NCI-H128 (cell line): Measurements from ENCODE around the gene SPATA19.
"Not testable (repeated sequence)": the region's sequence is repeated elsewhere in the genome, so short reads cannot be mapped to it uniquely, and the experiment has no call there.

Experiments
- DNase-seq: peaks from one replicate; lab custom pipeline; 2025; ENCODE audit not compliant: unreplicated experiment; lab: John Stamatoyannopoulos, UW

The SPATA19 gene, protein sequence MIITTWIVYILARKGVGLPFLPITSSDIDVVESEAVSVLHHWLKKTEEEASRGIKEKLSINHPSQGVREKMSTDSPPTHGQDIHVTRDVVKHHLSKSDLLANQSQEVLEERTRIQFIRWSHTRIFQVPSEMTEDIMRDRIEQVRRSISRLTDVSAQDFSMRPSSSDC

DNA sequence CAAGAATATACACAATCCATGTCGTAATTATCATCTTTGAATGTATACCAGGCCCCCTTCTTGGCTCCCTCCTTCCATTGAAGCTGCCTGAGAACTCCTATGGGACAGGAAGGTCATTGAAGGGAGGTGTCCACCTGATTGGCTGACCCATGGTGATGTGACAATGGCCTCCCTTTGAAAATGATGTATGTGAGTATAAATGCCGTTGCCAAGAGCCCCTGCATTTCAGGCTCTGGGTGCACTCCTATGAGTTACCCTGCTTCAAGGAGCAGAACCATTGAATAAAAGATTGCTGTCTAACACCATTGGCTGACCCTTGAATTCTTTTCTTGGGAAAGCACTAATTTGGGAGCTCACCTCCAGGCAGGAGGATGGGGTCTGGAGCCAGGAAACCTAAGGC is at the start of gene SPATA19:
SPATA19 (minus strand) TSS at position 101 of the 400 bp plus-strand sequence; CDS start at position 34, 67 bp downstream.
- no peak for DNase-seq

DNA sequence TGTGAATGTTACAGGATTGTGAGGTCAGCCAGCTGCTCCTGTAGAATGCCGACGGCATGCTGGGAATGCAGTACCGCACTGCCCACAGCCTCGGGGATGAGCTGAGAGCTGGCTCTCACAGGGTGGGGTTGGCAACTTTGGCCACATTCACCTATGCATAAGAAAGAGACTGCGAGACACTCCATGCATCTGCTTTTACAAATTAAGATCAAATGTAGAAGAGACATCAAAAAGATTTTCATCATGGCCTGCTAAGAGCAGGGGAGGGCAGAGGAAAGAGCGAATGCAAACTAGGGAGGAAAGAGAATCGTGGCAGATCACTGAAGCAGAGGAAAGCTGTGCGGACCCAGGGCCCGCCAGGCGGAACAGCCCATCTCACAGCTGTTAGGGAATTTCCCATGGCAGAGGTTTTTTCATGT is 49.8 kb upstream of the SPATA19 start:
- DNase-seq: no peak

DNA sequence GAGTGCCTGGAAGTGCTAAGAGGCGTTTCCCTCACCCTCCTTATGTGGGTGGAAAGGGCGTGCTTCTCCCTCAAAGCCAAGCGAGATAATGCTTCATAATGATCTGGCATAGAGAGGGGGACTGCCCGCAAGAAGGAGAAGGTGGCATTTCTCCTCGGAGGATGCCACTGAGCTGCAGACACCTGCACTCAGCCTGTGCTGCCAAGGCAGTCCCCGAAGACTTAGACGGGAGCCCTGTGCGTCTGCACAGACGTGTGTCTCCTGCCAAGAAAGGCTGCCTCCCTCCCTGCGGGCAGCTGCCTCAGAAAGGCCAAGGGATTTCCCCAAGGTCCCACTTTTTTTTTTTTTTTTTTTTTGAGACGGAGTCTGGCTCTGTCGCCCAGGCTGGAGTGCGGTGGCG is 48.1 kb upstream of the SPATA19 start:
- DNase-seq: no peak

DNA sequence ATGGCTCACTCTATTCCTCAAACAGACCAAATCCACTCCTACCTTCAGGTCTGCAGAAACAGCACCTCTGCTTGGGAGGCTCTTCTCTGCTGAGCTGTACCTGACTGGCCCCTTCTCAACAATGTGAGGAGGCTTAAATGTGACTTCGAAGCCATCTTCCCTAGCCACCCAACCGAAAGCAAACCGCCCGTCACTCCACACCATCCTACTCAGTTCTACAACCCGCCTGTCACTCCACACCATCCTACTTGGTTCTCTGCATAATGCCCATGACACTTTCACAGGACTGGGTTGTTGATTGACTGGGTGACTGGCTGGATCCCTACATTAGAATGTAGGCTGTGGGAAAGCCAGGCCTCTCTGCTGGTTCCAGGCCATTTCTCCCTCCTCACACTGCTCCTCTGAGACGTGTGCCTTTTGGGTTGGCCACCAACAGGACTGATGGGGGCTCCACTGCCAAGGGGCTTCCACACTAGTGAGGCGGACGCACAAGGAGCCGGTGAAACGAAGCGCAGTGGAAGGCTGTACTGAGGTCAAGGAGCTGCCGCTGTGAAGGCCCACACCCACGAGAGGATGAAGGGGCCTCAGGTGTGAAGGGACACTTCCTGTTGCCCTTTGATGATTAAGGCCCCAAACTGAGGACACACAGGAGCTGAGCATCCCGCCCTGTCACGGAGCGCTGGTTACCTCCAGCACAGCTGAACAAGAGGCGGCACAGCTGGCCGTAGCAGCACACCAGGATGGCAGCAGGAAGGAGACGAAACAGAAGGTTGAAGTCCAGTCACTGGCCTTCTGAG is 47.5 kb upstream of the SPATA19 start:
- DNase-seq: no peak

DNA sequence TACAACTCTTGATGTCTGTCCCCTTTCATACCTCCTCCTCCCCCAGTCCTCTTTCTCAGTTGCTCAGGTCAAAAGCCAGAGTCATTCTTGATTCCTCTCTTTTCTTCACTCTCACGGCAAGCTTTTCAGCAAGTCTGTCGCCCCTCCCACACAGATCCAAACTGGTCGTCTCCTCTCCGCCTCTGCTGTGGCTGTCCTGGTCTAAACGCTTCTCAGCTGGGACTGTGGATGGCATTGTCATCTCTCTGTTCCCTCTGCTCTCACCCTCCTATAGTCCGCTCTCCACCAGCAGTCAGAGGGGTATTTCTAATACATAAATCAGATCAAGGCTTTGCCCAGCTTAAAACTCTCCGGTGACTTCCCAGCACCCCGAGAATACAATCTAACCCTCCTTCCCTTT is 46.8 kb upstream of the SPATA19 start:
- no peak for DNase-seq

DNA sequence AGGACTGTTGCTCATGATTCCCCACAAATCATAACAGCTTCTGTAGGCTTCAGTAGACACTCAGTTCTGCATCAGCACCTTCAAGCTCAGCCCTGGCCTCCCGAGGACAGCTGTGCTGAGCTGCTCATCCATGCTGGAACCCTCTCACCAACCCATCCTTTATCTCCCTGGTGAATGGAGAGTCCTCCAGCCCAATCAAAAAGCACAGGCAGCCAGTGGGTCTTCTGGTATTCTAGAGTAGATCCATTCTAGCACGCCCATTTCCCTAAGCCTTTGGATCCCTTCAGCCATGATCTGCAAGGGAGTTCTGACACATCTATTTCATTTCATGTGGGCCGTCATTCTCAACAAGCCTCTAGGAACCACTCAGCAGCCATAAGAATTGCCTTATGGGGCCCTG is 44.6 kb upstream of the SPATA19 start:
- no peak for DNase-seq

DNA sequence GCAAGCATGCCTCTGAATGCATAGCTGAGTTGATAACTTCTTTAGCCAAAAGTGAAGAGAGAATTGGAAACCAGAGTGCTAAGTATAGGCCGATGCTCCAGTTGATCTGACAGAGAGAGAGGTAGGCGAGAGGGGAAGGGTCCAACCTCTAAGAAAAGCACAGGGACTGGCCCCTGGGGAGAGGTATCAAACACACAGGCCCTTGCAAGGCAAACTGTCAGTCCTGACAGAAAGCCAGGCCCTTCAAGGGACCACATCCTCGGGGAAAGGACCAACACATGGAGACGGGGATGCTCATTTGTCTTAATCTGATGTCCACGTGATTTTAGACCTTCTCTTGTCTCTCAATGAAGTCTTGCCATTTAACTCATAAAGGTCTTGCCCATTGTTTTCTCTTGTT is 43.9 kb upstream of the SPATA19 start:
- DNase-seq: no peak

DNA sequence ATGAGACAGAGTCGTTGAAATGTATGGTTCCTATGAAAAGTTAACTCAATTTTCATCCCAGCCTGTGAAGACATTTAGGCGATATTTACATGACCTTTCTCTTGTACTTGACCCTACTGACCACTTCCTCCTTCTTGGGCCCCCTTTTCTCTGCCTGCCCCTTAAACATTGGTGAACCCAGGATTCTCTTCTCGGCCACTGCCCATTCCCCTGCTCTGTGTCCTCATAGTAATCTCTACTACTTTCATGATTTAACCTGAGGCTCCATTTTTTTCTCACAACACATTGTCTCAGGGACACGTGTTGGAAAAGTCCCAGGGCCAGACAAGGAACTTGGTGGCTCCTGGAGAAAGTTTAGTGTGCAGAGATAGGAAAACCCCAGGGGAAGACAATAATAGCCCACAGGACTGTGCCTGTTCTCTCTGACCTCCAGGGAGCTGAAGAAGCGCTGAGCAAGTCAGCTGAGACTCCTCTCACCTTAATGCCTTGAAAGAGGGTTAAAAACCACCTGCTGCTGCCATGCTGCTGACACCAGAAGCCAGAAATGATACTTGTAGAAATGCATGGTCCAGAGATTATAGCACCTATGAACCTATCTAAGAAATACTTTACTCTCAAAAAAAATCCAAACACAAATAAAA is 42.5 kb upstream of the SPATA19 start:
- no peak for DNase-seq

DNA sequence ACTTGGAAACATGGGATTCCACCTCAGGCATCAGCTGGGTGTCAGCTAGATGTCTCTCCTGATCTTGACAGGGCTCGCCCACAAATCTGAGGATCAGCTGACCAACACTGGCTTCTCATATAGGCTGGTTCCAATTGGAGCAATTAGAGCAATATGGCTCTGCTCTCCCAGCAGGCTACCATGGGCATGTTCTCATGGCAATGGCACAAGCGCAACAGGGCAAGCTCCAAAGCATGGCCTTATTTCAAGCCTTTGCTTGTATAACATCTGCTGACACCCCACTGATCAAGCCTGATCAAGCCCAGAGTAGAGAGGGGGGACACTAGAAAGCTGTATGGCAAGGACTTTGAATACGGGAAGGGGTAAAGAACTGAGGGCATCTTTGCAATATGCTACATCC is 40.7 kb upstream of the SPATA19 start:
- no peak for DNase-seq

DNA sequence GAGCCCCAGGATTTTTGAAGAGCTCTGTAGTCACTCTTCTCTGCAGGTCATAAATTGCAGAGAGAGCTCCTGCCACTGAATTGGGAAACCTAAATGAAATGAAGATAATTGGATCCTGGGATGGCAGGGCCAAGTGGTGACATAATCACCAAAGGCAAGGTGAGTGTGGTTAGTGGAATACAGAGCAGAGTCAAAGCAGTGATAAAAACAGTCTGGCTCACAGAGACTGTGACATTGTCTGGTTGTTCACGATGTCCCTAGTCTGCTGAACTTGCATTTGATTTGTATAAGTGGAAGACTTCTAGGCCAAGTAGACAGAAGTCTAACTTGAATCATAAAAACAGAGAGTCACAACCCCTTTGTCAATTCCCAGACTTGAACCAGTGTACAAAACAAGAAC is 26.8 kb upstream of the SPATA19 start:
- DNase-seq: no peak

DNA sequence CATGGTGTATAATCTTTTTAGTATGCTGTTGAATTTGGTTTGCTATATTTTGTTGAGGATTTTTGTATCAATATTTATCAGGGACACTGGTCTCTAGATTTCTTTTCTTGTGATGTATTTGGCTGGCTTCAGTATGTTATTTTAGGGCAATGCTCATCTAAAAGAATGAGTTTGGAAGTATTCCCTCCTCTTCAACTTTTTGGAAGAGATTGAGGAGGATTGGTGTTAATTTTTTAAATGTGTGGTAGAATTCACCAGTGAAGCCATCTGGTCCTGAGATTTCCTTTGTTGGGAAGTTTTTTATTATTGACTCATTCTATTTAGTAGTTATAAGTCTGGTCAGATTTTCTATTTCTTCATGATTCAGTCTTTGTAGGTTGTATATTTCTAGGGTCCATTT is 22.1 kb upstream of the SPATA19 start:
- DNase-seq: no peak

DNA sequence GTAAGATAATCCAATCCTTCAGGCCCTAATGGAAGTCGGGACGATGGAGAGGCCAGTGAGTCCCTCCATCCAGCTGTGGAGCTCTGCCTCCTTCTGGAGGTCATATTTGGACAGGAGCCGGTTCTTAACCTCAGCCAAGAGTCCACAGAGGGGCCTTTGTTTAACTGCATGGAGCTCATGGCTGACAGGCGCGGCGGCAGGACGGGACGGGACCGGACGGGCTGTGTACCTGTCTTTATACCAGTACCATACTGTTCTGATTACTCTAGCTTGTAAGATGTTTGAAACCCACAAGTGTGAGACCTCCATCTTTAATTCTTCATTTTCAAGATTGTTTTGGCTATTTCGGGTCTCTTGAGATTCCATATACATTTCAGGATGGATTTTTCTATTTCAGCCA is 20.2 kb upstream of the SPATA19 start:
- DNase-seq: no peak

DNA sequence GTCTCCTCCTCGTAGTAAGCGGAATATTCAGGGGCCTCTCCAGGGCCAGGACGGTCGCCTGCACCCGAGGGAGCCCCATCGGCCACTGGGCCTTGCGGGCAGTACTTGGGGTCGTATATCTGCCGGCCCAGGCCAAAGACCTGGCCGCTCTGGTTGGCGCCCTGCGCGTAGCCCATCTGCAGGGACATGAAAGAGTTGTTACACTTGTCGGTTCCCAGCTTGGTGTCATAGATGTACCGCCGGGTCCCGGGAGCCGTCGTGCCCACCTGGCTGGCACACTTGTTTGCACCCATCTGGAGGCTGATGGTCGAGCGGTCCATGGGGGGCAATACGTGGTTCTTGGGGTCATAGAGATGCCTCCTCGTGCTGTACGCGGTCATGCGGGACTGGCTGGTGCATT is 19.4 kb upstream of the SPATA19 start:
- DNase-seq: no peak

DNA sequence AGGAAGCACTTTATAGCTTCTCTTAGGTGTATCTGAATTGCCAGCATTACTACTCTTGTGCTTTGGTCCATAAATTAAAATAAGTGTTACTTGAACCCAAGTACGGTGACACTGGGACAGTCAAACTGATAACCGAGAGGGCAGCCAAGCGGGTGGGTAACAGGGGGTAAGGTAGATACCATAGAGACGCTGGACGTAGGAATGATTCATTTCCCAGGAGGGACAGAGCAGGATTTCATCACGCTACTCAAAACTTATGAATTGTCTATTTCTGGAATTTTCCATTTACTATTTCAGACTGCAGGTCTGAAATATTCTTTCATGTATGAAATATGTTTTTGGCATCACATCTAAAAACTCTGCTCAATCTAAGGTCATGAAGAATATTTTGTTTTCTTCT is 14.8 kb upstream of the SPATA19 start:
- no peak for DNase-seq

DNA sequence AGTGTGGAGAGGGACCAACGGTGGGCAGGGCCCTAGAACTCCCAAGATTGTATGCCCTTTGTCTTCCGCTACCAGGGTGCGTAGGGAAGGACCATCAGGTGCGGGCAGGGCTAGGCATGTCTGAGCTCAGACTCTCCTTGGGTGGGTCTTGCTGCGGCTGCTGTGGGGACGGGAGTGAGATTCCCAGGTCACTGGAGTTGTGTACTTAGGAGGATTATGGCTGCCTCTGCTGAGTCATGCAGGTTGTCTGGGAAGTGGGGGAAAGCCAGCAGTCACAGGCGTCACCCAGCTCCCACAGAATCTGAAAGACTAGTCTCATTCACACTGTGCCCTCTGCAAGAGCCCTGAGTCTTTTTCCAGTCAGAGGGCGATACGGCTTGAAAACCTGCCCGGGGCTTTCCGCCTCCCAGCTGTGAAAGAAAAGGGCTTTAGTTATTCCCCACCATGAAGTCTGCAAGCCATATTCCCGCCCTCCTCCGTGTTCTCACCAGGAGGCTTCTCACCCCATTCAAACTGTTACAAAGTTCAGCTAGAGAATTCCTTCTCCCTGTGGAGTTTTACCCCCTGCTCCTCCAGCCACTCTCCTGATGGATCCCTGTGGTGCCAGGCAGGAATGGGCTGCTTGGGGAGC is 9.1 kb upstream of the SPATA19 start:
- not testable (repeated sequence) for DNase-seq

DNA sequence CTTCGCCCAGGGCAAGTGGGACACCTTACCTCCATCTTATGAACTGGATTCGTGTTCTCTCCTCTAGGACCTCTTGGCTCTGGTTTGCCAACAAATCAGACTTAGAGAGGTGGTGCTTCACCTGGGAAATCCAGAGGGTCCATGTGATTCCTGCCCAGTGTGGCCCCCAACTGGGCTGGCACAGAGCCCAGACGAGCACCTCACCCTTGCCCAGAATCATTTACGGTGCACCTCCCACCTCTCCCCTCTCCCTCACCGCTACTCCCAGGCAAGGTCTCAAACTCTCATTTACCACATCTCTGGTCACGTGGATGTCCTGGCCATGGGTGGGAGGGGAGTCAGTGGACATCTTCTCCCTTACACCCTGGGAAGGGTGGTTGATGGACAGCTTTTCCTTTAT is 1.1 kb downstream of the SPATA19 start:
- no peak for DNase-seq

DNA sequence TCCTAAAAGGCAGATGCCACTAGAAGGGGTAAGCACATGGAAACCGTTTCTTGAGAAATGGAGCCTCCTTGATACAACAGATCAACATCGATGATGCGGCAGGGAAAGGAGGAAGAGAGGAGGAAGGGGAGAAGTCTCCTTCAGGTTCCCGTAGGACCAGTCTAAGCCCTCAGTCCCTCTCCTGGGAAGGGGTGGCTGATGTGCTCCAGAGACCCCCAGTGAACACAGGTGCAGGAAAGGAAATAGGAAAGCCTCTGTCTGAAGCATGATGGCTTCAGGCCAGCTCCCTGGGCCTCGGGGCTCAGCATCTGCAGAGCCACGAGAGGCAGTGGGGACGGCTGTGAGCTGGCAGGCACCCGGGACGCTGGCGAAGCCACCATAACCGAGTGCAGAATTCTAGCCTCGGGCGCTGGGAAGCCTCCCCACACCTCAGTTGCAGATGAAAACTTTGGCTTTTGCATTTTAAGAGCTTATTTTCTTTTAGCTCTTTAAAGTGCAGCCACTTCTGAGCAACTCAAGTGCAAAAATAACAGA is 1.8 kb downstream of the SPATA19 start:
- no peak for DNase-seq

DNA sequence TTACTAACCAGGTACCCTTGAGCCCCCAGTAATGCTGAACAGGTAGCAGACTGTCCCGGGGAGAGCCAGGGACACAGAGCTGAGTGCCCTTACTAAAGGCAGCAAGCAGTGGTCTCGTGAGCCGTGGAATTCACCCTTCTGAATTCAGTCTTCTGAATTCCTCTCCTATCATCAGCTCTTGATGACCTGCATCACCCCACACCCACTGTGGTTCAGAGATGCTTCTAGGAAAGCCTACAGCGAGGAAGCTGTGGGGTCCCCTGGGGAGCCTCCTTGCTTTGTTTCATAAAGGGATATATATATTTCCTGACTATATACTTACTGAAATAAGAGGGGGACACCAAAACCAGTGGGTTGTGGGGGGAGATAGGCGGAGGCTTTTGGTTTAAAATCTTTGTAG is 2.6 kb downstream of the SPATA19 start:
- no peak for DNase-seq

DNA sequence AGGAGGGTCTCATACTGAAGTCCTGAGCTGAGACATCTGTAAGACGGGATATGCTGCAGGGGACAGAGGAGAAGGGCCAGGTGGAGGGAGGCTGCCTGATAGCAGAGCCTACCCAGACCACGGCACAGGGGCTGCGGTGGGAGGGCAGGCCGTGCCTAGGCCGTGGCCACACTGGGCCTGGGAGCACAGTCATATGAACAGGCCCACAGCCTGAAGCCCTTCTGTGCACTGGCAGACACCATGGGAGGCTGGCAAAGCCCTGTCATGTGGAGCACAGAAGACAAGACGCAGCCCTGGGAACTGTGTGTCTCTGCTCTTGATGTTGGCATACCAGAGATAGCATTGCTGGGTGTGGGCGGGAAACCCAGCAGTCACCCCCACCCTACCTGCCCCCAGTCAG is 3.3 kb downstream of the SPATA19 start:
- DNase-seq: no peak

DNA sequence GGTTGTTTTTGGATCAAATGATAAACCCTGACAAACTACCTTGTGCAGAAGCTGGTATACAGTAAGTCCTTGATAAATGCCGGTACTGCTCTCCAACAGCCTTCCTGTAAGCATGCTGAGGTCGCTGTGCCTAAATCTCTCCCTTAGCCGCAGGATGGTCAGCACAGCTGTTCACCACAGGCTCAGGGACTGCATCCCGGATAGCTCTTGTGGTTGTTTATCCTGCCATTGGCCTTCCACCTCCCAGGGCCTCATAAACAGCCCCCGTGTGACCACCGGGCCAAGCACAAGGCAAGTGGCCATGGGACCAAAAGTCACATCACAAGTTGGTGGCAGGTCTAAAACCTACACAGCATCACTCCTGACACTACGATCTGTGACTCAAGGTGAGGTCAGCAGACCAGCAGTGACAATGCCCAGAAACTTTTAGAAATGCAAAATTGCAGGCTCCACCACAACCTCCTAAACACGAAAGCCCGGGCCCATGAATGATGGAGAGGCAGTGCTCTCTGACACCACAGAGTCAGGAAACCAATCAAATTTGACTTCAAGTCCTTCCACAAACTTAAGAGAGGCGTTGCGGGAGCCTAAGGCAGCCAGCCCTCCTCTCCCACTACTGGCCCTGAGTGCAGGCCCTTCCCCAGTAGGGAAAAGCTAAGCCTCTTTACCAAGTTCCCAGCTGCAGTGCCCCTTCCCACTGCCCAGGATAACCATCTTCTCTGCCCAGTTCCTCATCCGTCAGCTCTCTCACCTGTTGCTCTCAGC is 3.9 kb downstream of the SPATA19 start:
- no peak for DNase-seq

DNA sequence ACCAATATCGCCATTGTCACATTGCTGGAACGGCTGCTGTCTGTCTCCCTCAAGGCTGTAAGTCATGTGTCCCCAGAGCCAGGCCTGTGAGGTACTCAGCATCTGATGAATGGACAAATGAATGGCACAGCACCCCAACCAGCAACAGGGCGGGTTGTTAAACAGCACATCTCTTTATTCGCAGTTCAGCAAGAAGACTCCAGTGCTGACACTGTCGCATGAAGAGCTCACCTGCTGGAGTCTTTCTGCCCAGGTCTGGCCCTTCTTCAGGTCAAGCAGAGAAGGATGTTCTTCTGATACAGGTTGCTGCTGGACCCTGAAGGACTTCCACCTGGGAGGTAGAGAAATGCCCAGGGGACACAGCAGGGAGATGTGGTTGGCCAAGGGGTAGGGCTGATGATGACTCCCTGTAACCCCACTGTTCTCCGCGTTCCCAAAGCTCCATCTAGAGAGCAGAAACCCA is 4.8 kb downstream of the SPATA19 start:
- DNase-seq: no peak
